NCI-H446 treated with DMSO at 0.1 percent for 48 hours (cell line): ENCODE measurements around the gene RBKS.
A peak's percentile ranks its signal among the peaks of the same experiment; 100 is the strongest.
"Not testable (repeated sequence)": the region's sequence is repeated elsewhere in the genome, so short reads cannot be mapped to it uniquely, and the experiment has no call there.

Experiments used
- DNase-seq: peaks from one replicate; lab custom pipeline; 2025; lab: John Stamatoyannopoulos, UW

RBKS gene

GRCh38 chr2:27906074-27906473 lies 15.9 kb upstream of the RBKS start:
- DNase-seq = no peak

- DNase-seq = no peak
Measured at GRCh38 chr2:27904405-27904665, 14.1 kb upstream of the RBKS start.

- DNase-seq = no peak
Measured at GRCh38 chr2:27903649-27904404, 13.6 kb upstream of the RBKS start.

GRCh38 chr2:27903018-27903417 lies 12.8 kb upstream of the RBKS start:
- DNase-seq = no peak

- no peak for DNase-seq
Measured at GRCh38 chr2:27902098-27902497, 11.9 kb upstream of the RBKS start.

- peak; percentile 8 for DNase-seq
Measured at GRCh38 chr2:27901234-27901633, 11.0 kb upstream of the RBKS start.

- DNase-seq = no peak
Measured at GRCh38 chr2:27897717-27898116, 7.5 kb upstream of the RBKS start.

- DNase-seq = no peak
Measured at GRCh38 chr2:27893006-27893405, 2.8 kb upstream of the RBKS start.

- DNase-seq = no peak
Measured at GRCh38 chr2:27891673-27892105, 1.5 kb upstream of the RBKS start.

- DNase-seq = peak; percentile 36
Measured at GRCh38 chr2:27890924-27891672, 911 bp upstream of the RBKS start.

GRCh38 chr2:27889774-27890145 lies 427 bp downstream of the RBKS start:
- DNase-seq = no peak

- DNase-seq = no peak
Measured at GRCh38 chr2:27888790-27889189, 1.4 kb downstream of the RBKS start.

GRCh38 chr2:27887830-27888229 lies 2.4 kb downstream of the RBKS start:
- no peak for DNase-seq

- DNase-seq = no peak
Measured at GRCh38 chr2:27887111-27887510, 3.1 kb downstream of the RBKS start.

- no peak for DNase-seq
Measured at GRCh38 chr2:27886322-27886721, 3.9 kb downstream of the RBKS start.

GRCh38 chr2:27885661-27886060 lies 4.5 kb downstream of the RBKS start:
- no peak for DNase-seq

GRCh38 chr2:27885234-27885633 lies 5.0 kb downstream of the RBKS start:
- DNase-seq = no peak

GRCh38 chr2:27884601-27885000 lies 5.6 kb downstream of the RBKS start:
- no peak for DNase-seq

GRCh38 chr2:27882584-27882922 lies 7.6 kb downstream of the RBKS start:
- not testable (repeated sequence) for DNase-seq

GRCh38 chr2:27881815-27882583 lies 8.2 kb downstream of the RBKS start:
- DNase-seq = not testable (repeated sequence)

- DNase-seq = no peak
Measured at GRCh38 chr2:27878825-27879224, 11.4 kb downstream of the RBKS start.

GRCh38 chr2:27875089-27875881 lies 14.9 kb downstream of the RBKS start:
- no peak for DNase-seq
